NAMALWA (cell line): ENCODE data around the gene ATL2.
"Not testable (repeated sequence)": the region's sequence is repeated elsewhere in the genome, so short reads cannot be mapped to it uniquely, and the experiment has no call there.

Source experiments
- DNase-seq: peaks from one replicate; pipeline ENCODE4 v3.0.0-alpha.2; 2015; ENCODE audit warnings: low spot score

ATL2 gene

DNA sequence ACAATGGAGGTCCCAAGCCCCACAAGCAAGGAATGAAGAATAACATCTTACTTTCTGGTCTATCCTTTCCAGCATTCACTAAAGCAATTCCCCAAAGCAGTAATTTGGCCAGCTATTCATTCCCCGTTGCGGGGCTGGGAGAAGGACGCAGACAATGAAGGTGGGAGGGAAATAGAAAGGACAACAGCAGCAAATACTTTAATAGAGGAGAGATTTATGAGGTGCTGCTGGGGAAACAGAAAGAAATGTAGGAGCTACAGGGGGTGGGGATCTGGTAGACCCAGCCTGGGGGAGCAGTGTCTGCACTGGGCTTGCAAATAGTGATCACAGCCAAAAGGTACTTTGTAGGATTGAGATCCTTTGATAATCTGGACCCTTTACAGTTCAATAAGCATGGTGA lies 13.9 kb upstream of the ATL2 start:
- no peak for DNase-seq

DNA sequence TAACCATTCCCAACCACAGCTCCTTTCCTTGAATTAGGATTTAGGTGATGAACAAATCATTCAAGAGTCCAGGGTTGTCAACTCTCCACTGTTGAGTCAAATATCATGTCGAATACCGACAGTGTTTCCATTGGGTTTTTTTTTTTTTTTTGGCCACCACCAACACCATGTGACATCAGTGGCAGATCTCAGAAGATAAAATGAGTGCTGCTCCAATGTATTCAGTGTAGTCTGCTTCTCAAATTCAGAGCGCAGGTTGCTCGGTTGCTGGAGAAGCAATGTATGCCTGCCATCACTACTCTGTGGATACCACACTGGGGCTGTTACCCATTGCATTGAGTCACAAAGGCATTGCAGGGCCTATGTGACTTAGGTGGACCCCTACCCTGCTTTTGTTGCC lies 10.8 kb upstream of the ATL2 start:
- DNase-seq = no peak

DNA sequence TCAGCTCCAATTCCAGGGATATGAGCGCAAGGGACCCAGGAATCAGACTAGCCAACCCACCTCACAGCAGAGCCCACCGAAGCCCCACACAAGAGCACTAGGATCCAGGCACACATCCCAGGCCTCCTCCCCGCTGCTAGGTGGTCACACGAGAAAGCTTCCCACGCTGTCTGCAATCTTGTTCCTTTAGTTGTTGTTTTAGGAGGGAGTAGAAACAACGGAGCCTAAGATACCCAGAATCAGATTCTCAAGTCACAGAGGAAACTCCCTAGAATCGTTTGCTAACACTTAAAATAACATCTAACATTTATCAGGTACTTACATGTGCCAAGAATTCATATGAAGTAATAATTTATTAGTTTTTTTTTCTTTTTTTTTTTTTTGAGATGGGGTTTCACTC lies 9.7 kb upstream of the ATL2 start:
- no peak for DNase-seq

DNA sequence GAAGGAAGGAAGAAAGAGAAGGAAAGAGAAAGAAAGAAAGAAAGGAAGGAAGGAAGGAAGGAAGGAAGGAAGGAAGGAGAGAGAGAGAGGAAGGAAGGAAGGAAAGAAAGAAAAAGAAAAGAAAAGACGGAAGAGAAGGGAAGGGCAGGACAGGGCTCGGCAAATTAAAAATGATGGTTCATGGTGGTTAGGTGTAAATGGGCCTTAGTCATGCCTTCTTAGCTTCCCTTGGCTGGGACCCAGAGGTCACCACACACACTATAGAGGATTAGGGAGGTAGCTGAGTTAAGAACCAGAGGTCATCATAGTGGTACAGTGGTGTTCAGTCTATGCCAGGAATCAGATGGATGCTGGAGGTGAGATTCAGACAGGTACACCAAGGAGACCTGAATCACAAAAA lies 9.3 kb upstream of the ATL2 start:
- no peak for DNase-seq

DNA sequence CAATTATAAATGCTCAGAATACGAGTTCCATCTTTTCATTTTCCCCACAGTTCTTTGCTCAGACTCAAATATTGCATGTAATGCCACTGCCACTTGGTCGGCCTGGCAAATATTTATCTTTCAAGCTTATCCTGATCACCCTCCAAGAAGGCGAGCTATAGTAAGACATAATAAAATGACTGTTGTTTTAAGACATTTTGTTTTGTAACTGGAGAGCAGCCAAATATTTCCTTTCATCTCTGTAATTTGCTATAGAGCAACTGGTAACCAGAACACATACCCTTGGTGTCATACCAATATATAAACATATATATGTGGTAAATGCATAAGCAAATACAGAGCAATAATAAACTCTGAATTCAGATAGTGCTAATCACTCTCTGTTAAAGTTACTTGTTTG lies 7.3 kb upstream of the ATL2 start:
- DNase-seq = no peak

DNA sequence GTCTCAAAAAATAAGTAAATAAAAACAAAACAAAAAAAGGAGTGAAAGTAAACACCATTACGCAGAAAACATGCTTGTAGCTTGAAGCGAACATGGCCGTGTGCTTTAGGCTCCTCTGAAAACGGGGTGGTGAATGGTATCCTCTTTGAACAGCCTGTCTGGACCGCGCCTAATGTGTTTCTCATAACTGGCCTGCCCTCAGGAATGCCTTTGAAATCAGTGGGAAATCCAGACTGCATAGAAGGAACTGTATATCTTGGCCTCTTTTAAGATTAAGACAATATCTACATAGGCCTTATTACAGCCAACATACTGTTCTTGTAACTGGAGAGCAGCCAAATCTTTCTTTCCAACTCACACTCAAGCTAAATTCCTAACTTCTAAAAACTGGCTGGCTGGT lies 6.7 kb upstream of the ATL2 start:
- not testable (repeated sequence) for DNase-seq

DNA sequence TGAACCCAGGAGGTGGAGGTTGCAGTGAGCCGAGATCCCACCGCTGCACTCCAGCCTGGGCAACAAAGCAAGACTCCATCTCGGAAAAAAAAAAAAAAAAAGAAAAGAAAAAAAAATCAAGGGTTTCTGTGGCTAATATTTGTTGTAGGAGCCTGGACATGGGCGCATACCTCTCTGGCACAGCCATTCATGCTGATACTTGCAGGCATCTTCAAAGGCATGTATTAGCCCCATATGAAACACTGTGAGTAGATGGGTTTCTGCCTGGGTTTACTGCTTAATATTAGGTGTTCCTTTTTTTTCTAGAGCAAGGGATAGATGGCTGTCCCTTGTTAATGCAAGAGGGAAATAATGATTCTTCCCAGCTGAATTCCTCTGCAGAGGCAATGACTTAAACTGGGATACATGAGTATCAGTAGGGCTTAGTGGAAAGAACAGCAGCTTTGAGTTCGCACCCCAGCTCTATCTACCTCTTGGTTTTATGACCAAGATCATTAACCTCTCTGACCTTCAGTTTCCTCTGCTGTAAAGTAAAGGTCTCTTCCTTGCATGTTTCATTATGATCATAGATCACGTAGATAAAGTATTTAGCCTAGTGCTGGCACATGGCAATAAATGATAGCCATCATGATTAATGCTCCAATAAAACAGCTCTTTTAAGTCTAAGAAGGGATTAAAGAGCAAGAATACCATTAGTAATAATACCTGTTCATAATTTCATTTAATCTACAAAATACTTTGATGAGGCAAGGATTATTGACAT lies 4.5 kb upstream of the ATL2 start:
- DNase-seq = no peak

DNA sequence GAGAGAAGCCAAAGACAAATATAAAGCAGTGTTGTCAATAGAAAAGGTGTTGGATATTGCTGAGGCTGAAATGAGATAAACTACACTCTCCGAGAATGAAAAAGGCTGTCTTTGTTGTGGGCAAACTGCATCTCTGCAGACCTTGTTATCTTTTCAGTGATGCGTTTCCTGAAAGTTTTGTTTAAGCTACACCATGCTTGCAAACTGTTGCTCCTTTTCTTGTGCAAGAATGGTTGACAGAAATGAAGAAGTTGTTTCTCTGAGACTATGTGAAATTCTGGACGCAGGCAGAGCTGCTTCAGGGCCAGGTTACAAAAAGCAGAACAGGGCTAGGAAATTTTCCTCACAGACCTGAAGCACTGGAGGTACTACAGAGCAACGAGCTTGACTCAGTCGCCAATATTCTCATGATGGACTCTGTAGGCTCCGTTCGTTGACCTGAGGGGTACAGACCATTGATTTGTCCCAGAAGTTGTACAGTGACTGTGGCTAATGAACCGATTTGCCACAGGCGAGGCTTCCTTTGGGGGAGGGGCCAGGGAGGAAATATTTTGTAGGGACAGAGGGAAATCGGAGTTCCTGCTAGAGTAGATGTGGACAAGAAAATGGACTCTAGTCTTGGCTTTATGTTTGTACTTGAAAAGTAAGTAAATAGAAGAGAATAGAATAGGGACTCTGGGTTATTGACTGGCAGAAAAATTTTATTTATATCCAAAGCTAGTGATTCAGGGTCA lies 3.5 kb upstream of the ATL2 start:
- DNase-seq = no peak

DNA sequence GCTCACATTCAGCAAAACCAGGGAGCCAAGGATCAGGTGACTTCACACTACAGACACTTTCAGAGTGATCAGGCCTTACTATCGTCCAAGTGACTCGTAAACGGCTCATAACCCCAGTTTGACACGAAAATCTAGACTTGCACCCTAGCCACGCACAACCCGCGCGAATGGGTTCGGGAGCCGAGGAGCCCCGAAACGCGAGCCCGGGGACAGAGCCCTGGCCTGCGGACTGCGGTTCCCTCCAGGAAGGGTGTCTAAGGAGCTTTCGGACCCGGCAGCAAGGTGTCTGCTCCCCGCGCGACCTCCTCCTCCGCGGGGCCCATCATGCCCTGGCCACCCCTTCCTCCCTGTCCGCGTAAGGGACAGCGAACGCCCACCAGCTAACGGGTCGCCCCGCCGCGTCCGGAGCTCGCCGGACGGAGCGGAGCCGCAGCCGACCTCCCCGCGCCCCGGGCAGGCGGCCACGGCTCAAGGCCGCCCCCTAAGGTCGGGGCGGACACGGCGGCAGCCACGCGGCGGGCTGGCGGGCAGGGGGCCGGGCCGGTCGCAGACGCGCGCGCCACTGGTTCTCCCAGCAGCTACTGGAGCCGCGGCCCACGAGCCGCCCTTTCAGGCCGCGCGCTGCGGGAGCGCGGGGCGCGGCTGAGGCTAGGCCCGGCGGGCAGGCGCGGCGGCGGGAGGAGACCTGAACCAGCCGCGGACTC lies 575 bp downstream of the ATL2 start:
- DNase-seq = peak; percentile 82

DNA sequence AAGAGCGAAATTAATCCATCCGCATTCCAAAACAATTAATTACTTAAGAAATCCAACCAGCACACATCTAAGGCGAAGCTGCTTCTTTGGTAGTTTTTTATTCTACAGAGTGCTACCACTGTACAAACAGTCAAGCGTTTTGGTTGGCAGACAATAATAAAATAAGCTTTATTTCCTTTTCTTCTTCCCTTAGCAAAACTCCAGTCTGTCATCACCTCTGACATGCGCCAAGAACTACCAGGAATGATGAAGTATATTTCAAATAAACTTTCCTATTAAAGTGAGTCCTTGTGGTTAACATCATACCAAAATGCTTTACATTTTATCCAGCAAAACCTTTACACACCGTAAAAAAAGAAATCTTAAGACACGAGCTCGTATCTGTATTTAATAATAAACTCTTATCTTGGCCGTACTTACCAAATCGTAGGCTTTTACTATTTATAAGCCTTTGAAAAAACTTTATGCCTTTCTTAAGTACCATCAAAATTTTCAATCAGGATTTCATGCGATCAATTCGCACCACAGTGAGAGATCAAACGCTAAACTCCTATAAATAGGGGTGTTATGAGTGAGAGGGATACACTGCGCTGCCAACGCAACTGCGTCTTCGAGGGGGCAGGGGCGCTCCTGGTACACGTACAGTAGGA lies 1.3 kb downstream of the ATL2 start:
- DNase-seq = no peak

DNA sequence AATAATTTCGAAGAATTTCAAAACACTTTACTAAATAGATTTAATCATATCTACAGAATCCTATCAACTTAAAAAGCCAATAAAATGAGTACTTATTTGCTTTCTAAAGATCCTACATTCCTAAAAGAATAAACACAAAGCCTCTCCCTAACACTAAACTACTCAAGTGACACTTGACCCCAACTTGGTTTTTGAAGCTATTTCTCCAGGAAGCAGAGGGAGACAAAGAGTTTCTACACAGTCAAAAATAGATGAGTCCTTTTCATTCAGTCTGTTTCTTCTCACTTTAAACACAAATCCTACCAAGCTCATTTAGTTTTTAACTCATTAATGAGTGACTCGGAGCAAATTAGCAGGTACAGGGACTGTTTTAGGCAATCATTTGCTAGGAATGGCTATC lies 2.1 kb downstream of the ATL2 start:
- DNase-seq = no peak

DNA sequence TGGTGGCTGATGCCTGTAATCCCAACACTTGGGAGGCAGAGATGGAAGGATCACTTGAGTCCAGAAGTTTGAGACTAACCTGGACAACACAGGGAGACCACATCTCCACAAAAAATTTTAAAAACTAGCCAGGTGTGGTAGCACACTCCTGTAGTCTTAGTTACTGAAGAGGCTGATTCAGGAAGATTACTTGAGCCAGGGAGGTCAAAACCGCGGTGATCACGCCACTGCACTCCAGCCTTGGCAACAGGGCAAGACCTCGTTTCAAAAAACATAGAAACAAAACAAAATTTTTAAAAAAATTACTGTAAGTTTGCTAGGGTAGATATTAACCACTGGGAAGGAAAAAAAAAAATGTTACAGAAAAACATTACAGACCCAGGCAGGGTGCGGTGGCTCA lies 5.8 kb downstream of the ATL2 start:
- no peak for DNase-seq

DNA sequence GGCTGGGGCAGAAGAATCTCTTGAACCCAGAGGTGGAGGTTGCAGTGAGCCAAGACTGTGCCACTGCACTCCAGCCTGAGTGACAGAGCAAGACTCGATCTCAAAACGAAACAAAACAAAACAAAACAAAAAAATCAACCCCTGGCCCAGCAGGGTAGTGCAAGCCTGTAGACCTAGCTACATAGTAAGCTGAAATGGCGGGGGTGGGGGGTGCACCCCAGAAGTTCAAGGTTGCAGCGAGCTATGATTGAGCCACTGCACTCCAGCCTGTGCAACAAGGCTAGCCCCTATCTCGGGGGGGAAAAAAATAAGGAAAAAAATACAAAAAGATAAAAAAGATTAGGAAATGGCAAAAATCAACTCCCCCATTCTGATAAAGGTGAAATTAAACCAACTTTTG lies 6.4 kb downstream of the ATL2 start:
- no peak for DNase-seq

DNA sequence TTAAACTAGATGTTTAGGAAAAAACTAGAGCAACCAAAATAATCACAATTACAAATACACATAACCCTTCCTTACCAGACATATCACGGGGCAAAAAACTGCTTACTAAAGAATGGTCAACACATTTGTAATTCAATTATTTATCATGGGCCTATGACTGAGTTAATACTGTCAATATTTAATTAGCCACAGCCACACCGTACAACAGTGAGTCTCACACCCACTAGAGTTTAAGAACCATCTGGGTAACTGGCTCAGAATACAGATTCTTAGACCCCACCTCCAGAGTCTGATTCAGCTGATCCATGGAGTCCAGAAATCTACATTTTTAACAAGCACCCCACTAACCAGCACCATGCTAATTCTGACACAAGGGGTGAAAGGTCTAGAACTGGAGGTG lies 14.8 kb downstream of the ATL2 start:
- no peak for DNase-seq

DNA sequence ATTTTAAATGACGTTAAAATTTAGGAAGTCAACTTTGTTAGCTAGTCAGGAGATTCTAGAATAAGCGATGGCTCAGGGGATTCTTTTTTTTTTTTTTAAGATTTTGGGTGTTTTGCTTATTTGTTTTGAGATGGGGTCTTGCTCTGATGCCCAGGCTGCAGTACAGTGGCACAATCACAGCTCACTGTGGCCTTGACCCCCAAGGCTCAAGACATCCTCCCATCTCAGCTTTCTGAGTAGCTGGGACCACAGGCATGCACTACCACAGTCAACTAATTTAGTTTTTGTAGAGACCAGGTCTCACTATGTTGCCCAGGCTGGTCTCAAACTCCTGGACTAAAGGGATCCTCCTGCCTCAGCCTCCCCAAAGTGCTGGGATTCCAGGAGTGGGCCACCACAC lies 16.9 kb downstream of the ATL2 start:
- no peak for DNase-seq

DNA sequence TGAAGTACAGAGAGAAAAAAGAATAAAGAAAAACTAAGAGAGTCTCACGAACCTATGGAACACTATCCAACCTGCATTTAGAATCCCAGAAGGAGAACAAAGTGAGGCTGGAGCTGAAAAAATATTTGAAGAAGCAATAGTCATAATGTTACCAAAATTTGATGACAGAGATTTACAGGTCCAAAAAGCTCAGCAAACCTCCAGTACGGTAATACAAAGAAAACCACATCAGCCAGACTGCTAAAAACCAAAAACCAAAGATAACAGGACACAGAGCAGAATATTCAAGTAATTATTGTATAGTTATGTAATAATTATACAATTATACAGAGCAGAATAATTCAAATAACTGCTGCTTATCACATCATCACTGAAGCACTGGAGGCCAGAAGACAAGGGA lies 23.7 kb downstream of the ATL2 start:
- no peak for DNase-seq

DNA sequence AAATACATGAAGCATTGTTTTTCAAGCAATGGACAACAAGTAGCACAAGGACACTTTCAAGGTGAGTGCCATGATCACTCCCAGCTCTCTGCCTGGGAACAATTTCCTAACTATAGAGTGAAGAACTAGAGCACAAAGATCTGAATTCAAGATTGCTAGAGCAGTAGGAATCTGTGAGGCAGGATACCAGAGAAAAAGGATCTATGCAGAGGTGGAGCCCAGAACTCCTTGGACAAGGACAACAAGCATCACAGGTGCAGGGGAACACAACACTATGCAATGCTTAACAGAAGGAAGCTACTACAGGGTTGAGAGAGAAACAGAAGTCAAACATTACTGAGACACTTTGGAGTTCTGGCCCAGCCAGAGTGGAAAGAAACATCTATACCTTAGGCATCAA lies 24.7 kb downstream of the ATL2 start:
- DNase-seq = no peak

DNA sequence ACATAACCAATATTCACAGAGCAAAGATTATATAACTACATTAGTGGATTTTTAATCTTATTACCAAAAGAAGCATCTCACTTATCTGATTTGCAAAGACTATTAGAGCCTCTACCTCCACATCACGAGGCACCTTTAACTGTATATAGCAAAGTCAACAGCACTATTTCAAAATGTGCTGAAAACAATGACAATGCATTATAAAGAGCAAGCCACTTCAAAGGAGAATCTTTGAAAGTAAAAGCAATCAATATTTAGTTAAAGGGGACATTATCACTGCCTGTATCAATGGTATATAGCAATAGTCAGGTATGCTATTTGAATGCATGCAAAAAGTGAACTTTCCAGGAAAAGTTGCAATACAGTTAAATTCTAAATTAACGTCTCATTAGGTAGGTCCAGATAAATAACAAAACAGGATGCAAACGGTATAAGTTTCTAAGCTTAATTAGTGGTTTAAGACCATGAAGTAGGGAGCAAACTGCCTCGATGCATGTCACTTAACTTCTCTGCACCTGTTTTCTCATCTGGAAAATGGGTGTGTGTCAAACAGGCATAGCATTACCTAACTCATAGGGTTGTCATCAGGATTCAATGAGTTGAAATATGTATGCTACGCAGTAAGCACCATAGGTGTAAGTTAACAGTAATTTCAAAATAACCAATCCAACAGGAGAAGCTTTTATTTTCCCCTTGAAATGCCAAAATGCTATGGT lies 31.6 kb downstream of the ATL2 start:
- no peak for DNase-seq

DNA sequence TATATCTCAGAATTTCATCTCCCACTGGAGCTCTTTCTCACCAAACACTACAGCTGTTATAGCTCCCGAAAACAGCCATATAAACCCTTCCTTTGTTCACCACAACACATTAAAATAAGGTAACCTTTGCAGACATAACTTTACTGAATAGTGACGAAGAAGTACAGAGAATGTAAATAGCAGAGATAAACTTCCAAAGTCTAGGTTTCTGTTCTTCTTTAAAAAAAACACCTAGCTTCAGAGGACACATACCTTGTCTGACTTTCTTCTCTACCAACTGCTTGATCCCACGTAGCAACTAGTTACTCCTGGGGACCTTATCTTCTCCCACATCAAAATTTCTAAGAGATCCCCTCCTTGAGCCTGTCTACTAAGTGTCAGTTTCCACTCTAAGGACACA lies 32.3 kb downstream of the ATL2 start:
- DNase-seq = no peak

DNA sequence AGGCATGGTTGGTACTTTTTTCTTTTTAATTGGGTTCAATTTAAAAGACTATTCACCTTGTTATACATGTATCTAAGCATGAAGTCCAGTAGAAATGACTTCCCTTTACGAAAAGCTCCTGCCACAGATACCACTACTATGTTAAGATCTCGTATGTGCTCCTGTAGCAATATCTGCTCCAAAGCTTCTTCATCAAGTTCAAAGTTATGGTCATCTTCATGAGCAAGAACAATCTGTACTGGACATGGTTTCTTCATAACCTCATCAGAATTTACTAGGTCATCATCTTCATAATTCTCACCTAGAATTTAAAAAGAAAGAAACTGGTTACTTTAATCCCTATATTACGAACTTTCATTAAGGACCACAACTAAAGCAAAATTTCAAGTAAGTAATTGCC lies 33.9 kb downstream of the ATL2 start:
- no peak for DNase-seq

DNA sequence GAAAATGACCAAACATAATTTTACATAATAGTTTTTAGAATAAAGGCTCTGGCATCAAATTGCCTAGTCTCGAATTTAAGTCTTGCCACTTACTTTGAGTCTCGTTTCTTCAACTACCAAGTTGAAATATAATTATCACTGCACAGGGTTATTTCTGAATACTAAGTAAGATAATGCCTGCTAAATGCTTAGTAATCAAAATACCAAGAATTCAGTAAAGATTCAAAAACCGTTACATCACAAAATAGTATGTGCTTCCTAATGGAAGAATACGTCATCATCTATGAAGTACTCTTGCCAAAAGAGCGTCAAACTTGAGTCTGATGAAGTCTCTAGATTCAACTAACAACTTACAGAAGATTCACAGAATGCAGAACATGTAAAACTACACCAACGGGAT lies 40.5 kb downstream of the ATL2 start:
- DNase-seq = no peak

DNA sequence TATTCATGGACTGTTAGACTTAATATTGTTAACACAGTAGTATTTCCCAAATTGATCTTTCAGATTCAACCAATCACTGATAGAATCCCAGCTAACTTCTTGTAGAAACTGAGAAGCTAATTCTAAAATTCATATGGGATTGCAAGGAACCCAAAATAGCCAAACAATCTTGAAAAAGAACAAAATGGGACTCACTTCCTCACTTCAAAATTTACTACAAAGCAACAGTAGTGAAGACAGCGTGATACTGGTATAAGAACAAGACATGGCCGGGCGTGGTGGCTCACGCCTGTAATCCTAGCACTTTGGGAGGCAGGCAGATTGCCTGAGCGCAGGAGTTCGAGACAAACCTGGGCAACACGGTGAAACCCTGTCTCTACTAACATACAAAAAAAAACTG lies 46.3 kb downstream of the ATL2 start:
- DNase-seq = no peak
